GM19035 (cell line): Measurements from ENCODE around the gene SEMA4B.
A peak's percentile ranks its signal among the peaks of the same experiment; 100 is the strongest.

Source experiments
- ATAC-seq: cut with Tn5 transposase; IDR thresholded peaks from one replicate; pipeline ENCODE4 v1.9.1; 2021; ENCODE audit not compliant: unreplicated experiment

The SEMA4B gene

GRCh38 chr15:90225504-90226234, 24.5 kb downstream of the SEMA4B start:
- no peak for ATAC-seq

GRCh38 chr15:90227336-90227735, 26.2 kb downstream of the SEMA4B start:
- no peak for ATAC-seq

- no peak for ATAC-seq
Observed at GRCh38 chr15:90227816-90228772, 27.0 kb downstream of the SEMA4B start.

- no peak for ATAC-seq
Observed at GRCh38 chr15:90228960-90229359, 27.8 kb downstream of the SEMA4B start.

GRCh38 chr15:90230071-90230494, 29.0 kb downstream of the SEMA4B start:
- ATAC-seq, result no peak

- ATAC-seq, result no peak
Observed at GRCh38 chr15:90230610-90231009, 29.5 kb downstream of the SEMA4B start.

- ATAC-seq, result no peak
Observed at GRCh38 chr15:90231028-90232017, 30.2 kb downstream of the SEMA4B start.

- ATAC-seq, result no peak
Observed at GRCh38 chr15:90232196-90232595, 31.1 kb downstream of the SEMA4B start.

- ATAC-seq, result no peak
Observed at GRCh38 chr15:90232941-90233386, 31.8 kb downstream of the SEMA4B start.

GRCh38 chr15:90233387-90234095, 32.4 kb downstream of the SEMA4B start, which contains the start of gene CIB1:
Gene CIB1, minus strand, starts transcription at chr15:90233941. Its CDS starts 56 bp downstream, at chr15:90233885.
- ATAC-seq, result peak; percentile 80

- peak; percentile 62 for ATAC-seq
Observed at GRCh38 chr15:90234096-90234988, 33.2 kb downstream of the SEMA4B start, which contains the start of gene GDPGP1. Gene GDPGP1, plus strand, starts transcription at chr15:90234209. Its CDS starts 6,700 bp downstream, at chr15:90240909.

GRCh38 chr15:90239371-90239770, 38.2 kb downstream of the SEMA4B start:
- ATAC-seq, result no peak

- no peak for ATAC-seq
Observed at GRCh38 chr15:90240856-90241255, 39.7 kb downstream of the SEMA4B start.

GRCh38 chr15:90241343-90242192, 40.4 kb downstream of the SEMA4B start:
- ATAC-seq, result no peak

- ATAC-seq, result no peak
Observed at GRCh38 chr15:90243943-90244639, 43.0 kb downstream of the SEMA4B start.

GRCh38 chr15:90248789-90249202, 47.7 kb downstream of the SEMA4B start:
- ATAC-seq, result no peak

- peak; percentile 87 for ATAC-seq
Observed at GRCh38 chr15:90249203-90249863, 48.2 kb downstream of the SEMA4B start, which contains the start of gene TTLL13. Gene TTLL13, plus strand, starts transcription at chr15:90249556. Its CDS starts 1,075 bp downstream, at chr15:90250631.
